AG04449 (cell line): Measurements from ENCODE around the gene LIMS2.

ENCODE experiments used
- CTCF ChIA-PET: fragments of 350-600 bp; formaldehyde crosslinking; extraction: SDS; loops from one replicate; lab custom pipeline; 2021; ENCODE audit warnings: antibody characterized with exemption; lab: Yijun Ruan, JAX
- POLR2A ChIA-PET: fragments of 400-600, 350-600 bp; formaldehyde crosslinking; extraction: SDS; loops from one replicate; lab custom pipeline; 2020; ENCODE audit warnings: antibody characterized with exemption, inconsistent platforms; lab: Yijun Ruan, JAX
- DNase-seq: peaks from one replicate; pipeline ENCODE4 v3.0.0-alpha.2; 2010; ENCODE audit warnings: low read depth, low spot score
- H3K4me3 ChIP-seq: 2 replicates; pipeline ENCODE4 v1.5.1; 2011; ENCODE audit warnings: low read depth, mild to moderate bottlenecking, control low read depth, low read length
- TF ChIP-seq, protein P1 (sequence below): IDR thresholded peaks from one replicate; pipeline ENCODE4 v1.5.1; 2011; ENCODE audit warnings: mild to moderate bottlenecking, moderate library complexity, low read length, control low read depth, inconsistent platforms; ENCODE audit not compliant: insufficient read depth; ENCODE audit errors: missing control alignments

The LIMS2 gene

DNA sequence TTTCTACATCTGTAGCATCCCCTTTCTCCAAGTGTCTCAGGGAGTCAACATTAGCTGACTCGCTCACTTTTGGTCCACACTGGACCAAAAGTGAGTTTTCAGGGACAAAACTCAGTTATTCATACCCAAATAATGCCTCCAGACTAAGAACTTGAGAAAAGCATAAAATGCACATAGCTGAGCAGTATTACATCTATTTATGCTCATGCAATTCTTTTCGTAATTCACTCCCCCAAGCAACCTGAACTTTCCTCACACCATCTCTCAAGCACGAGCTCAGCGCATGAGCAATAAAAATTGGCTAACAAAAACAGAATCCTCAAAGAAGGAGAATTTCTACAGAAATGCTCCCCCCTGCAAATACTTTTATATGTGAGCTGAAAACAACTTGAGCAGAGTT lies 42.9 kb upstream of the LIMS2 start:
- TF ChIP-seq, protein P1, sequence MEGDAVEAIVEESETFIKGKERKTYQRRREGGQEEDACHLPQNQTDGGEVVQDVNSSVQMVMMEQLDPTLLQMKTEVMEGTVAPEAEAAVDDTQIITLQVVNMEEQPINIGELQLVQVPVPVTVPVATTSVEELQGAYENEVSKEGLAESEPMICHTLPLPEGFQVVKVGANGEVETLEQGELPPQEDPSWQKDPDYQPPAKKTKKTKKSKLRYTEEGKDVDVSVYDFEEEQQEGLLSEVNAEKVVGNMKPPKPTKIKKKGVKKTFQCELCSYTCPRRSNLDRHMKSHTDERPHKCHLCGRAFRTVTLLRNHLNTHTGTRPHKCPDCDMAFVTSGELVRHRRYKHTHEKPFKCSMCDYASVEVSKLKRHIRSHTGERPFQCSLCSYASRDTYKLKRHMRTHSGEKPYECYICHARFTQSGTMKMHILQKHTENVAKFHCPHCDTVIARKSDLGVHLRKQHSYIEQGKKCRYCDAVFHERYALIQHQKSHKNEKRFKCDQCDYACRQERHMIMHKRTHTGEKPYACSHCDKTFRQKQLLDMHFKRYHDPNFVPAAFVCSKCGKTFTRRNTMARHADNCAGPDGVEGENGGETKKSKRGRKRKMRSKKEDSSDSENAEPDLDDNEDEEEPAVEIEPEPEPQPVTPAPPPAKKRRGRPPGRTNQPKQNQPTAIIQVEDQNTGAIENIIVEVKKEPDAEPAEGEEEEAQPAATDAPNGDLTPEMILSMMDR, result no peak
- H3K4me3 ChIP-seq, result no peak overlapping the region
- no peak for DNase-seq
- CTCF ChIA-PET, result interaction anchor here (1.3 kb wide), 1 partner anchor 13 kb away, joined by 3 read pairs; no protein-coding TSS in a partner anchor
- POLR2A ChIA-PET, result no interaction called here

DNA sequence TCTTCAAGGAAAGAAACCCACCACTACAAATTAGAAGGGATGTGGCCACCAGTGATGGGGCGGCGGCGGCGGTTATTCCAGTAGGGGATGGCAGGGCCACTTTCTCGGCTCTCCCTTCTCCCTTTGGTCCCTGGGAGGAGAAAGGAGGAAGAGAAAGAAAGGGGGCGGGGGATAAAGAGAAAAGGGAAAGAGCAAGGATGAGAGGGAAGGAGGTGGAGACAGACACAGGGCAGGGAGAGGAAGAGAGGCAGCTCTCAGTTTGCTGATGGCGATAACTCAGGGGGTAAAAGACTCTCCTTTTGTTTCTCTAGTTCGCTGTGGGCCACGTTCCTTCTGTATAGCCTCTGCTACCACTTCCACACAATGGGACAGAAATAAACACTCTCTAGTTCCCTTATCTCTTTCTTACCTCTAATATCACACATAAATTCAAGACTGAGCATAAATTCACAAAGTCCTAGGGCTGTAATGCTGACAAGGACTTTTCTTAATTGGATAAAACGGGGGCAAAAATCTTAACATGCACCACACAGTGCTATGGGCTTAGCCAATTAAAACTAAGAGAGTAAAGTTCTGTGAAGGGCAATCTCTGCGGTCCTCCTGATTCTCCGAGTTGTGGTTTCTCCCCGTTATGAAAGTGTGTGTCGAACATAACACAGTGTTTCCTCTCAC lies 40.6 kb upstream of the LIMS2 start:
- H3K4me3 ChIP-seq, result no peak overlapping the region
- CTCF ChIA-PET, result interaction anchor here (1.0 kb wide), 1 partner anchor 9 kb away, joined by 3 read pairs; no protein-coding TSS in a partner anchor
- TF ChIP-seq, protein P1, result no peak
- POLR2A ChIA-PET, result no interaction called here
- DNase-seq, result no peak

DNA sequence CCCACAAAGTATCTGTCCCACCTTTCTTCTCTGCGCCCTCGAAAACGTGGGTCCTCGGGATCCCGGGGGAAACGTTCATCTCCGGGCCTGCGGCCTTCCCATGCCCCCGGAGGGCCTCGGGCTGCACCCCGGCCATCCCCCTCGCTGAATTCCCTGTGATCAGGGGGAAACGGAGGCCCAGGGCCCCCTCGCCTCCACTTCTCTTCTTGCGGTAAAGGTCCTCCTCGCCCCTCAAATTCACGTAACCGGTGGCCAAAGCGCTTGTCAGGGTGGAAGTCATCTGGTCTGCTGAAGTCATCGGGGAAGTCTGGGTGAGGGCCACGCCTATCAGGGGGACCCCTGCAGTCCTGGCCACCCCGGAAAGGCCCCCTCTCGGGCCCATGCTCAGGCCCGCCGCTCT lies 38.2 kb upstream of the LIMS2 start:
- ChIA-PET CTCF (interaction anchor here (1.9 kb wide), 1 partner anchor 10 kb away, joined by 9 read pairs; no protein-coding TSS in a partner anchor), POLR2A (no interaction called here)
- H3K4me3 ChIP-seq, result no peak overlapping the region
- DNase-seq, result no peak
- TF ChIP-seq, protein P1, result no peak

DNA sequence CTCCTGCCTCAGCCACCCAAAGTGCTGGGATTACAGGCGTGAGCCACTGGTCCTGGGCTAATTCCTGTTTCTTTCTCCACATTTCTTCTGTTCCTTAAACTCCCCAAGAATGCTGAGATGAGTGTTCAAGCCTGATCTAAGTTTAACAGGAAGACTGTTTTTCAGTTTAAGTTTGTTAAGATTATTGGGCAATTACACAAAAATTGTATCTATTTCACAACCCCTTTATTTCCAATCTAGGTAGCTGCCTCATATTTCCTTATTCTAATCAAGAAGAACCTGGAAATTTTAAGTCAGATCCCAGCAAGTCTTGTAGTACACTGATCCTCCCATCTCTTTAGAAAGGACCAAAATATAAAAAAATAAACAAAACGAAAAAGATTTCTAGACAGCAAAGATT lies 37.7 kb upstream of the LIMS2 start:
- ChIA-PET CTCF (interaction anchor here (1.0 kb wide), 1 partner anchor 11 kb away, joined by 4 read pairs; no protein-coding TSS in a partner anchor), POLR2A (no interaction called here)
- H3K4me3 ChIP-seq, result no peak overlapping the region
- TF ChIP-seq, protein P1, result no peak
- no peak for DNase-seq

DNA sequence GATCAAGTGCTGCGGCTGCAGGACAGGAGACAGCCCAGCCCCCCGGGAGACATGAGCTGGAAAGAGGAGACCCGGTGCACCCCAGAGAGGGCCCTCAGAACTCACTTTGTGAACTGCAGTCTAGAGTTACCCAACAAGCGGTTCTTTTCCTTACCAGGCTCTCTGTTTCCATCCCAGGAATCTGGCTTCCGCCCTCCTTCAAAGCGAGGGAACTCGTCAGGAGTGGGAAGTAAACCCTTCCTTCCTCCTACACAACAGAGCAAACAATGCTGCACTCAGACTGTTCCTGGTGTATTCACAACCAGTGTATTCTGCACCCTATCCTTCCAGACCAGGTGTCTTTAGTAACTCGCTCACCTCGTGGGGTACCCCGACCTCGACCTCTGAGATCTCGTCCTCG lies 34.0 kb upstream of the LIMS2 start:
- TF ChIP-seq, protein P1, result no peak
- POLR2A ChIA-PET, result no interaction called here
- no peak overlapping the region for H3K4me3 ChIP-seq
- no peak for DNase-seq
- CTCF ChIA-PET, result interaction anchor here (0.9 kb wide), 1 partner anchor 118 kb away, joined by 3 read pairs; no protein-coding TSS in a partner anchor

DNA sequence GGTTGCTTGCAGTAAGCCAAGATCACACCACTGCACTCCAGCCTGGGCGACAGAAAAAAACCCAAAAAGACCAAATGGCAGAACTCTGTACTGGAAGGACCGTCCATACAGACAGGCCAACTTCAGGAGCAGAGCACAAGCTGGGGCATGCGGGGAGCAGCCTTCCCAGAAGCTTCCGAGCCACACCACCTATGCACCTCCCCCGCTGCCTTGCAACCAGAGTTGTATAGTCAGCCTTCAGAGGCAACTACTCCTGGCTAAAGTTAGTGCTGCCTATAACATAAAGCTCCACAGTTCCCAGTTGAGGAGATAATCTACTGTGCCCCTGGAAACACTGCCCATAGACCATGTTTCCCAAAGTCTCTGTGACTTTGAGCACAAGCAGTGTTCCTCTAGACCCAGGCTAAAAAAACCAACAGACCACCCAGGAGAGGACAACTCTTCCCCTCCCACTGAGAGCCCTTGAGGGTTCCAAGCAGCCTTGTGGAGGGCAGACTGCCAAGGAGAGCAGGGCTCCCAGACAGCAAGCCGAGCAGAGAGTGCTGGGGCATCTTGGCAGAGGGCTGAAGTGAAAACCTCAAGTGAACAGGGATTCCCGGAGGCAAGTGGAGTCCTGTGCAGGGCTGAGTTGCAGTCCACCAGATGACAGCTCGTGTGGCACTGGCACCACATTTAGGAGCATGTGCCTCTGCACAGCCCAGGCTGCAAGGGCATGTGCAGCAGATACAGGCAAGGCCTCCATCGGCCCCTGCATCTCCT lies 32.7 kb upstream of the LIMS2 start:
- CTCF ChIA-PET, result no interaction called here
- TF ChIP-seq, protein P1, result no peak
- POLR2A ChIA-PET, result no interaction called here
- H3K4me3 ChIP-seq, result no peak overlapping the region
- DNase-seq, result no peak
